Stimulated activated naive CD8-positive, alpha-beta T cell treated with anti-CD3 and anti-CD28 coated beads, Interleukin-15, Interleukin-2, amounts not matched to agents 100 ng/mL and 50 ng/mL, for 24 hours (primary cell): ENCODE results near the gene MEX3C.

Source experiments
- H3K27ac Mint-ChIP-seq: one replicate; pipeline ENCODE4 v1.8.0; 2021; ENCODE audit warnings: mild to moderate bottlenecking, mixed read lengths
- H3K27me3 Mint-ChIP-seq: one replicate; pipeline ENCODE4 v1.8.0; 2021; ENCODE audit warnings: mixed read lengths
- H3K36me3 Mint-ChIP-seq: one replicate; pipeline ENCODE4 v1.8.0; 2021; ENCODE audit warnings: low read depth, mixed read lengths
- H3K4me1 Mint-ChIP-seq: one replicate; pipeline ENCODE4 v1.8.0; 2021; ENCODE audit warnings: low read depth, mixed read lengths
- H3K4me3 Mint-ChIP-seq: one replicate; pipeline ENCODE4 v1.8.0; 2021; ENCODE audit warnings: mild to moderate bottlenecking, mixed read lengths
- H3K9me3 Mint-ChIP-seq: one replicate; pipeline ENCODE4 v1.8.0; 2021; ENCODE audit warnings: mixed read lengths

MEX3C gene

DNA sequence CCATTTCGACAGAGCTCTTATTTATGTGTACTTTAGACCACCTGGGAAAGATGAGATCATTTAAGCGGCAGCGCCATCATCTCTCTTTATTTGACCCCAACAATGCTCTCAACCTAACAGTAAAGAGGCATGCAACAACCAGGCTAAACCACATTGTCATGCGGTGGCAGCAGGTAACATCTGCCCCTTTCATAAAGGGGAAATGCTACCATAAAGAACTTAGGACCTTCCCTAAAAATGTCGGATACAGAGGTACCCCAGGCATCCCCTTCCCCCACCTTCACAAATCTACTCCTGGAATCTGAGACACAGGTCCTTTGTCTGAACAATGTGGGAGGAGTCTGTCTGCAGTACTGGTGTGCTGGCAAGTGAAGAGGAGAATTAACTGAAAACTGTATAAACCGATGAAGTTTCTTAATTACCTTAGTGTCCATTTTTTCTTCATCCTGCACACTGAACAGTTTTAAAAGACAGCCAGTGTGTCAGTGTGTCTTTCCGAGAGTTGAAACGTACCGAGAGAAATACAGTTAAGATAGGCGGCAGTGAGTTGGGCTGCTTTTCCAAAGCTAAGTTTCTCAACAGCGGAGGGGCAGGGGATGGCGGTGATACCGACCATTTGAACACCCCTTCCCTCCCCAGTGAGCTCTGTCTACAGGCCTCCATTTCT, 1.9 kb downstream of the MEX3C start:
- H3K9me3 Mint-ChIP-seq: peaks cover 4% of the 10 kb centered on the region
- peak overlapping the region; percentile 90 for H3K4me3 Mint-ChIP-seq
- H3K27me3 Mint-ChIP-seq: no peaks in the 10 kb centered on the region
- peaks cover 52% of the 10 kb centered on the region for H3K36me3 Mint-ChIP-seq
- H3K27ac Mint-ChIP-seq: peak overlapping the region; percentile 98
- H3K4me1 Mint-ChIP-seq: peaks cover 59% of the 10 kb centered on the region

GRCh38 chr18:51195086-51195450, 2.4 kb downstream of the MEX3C start:
- H3K9me3 Mint-ChIP-seq: peaks cover 4% of the 10 kb centered on the region
- H3K4me3 Mint-ChIP-seq: peak overlapping the region; percentile 90
- no peaks in the 10 kb centered on the region for H3K27me3 Mint-ChIP-seq
- H3K36me3 Mint-ChIP-seq: peaks cover 55% of the 10 kb centered on the region
- peak overlapping the region; percentile 98 for H3K27ac Mint-ChIP-seq
- peaks cover 64% of the 10 kb centered on the region for H3K4me1 Mint-ChIP-seq

GRCh38 chr18:51194604-51195003, 2.9 kb downstream of the MEX3C start:
- Mint-ChIP-seq H3K36me3 (peaks cover 57% of the 10 kb centered on the region), H3K27ac (peak overlapping the region; percentile 98), H3K9me3 (peaks cover 4% of the 10 kb centered on the region), H3K4me1 (peaks cover 67% of the 10 kb centered on the region), H3K27me3 (no peaks in the 10 kb centered on the region), H3K4me3 (peak overlapping the region; percentile 90)

DNA sequence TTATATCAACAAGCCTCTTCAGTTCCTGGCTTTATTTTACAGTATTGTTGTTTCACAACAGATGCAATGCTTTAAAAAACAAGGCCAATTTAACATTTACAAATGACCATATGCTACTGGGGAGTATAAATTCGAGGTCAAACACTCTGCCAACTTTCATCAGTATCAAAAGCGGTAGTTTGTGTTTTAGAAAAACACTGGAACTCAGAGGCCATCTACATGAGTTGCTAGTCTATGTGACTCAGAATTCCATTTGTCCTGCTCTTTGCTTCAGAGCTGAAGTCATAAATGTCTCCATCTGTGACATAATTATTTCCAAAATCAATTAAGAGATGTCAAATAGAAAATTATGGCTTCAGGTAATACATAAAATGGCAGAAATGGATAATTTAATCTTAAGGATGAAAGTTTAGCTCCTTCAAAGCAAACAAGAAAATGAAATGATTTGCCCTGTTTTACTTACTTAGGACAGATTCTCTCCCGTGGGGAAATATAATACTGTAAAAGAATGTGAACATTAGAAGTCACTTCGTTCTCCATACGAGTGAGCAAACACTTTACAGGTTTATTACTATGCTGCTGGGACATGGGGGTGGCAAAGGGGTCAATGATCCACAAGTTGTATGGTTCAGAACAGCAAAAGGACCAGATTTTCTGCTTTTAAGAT, 3.7 kb downstream of the MEX3C start:
- Mint-ChIP-seq H3K27ac (peak overlapping the region; percentile 65), H3K4me3 (peak overlapping the region; percentile 90), H3K27me3 (no peaks in the 10 kb centered on the region), H3K4me1 (peaks cover 67% of the 10 kb centered on the region), H3K36me3 (peaks cover 58% of the 10 kb centered on the region), H3K9me3 (no peaks in the 10 kb centered on the region)

- Mint-ChIP-seq H3K36me3 (peaks cover 60% of the 10 kb centered on the region), H3K9me3 (no peaks in the 10 kb centered on the region), H3K27ac (peak overlapping the region; percentile 70), H3K4me1 (peaks cover 72% of the 10 kb centered on the region), H3K4me3 (peak overlapping the region; percentile 72), H3K27me3 (no peaks in the 10 kb centered on the region)
Observed at GRCh38 chr18:51192696-51193095, 4.8 kb downstream of the MEX3C start.

GRCh38 chr18:51192026-51192425, 5.5 kb downstream of the MEX3C start:
- Mint-ChIP-seq H3K36me3 (peaks cover 66% of the 10 kb centered on the region), H3K9me3 (no peaks in the 10 kb centered on the region), H3K27ac (no peak overlapping the region), H3K4me3 (peak overlapping the region; percentile 60), H3K4me1 (peaks cover 78% of the 10 kb centered on the region), H3K27me3 (no peaks in the 10 kb centered on the region)

DNA sequence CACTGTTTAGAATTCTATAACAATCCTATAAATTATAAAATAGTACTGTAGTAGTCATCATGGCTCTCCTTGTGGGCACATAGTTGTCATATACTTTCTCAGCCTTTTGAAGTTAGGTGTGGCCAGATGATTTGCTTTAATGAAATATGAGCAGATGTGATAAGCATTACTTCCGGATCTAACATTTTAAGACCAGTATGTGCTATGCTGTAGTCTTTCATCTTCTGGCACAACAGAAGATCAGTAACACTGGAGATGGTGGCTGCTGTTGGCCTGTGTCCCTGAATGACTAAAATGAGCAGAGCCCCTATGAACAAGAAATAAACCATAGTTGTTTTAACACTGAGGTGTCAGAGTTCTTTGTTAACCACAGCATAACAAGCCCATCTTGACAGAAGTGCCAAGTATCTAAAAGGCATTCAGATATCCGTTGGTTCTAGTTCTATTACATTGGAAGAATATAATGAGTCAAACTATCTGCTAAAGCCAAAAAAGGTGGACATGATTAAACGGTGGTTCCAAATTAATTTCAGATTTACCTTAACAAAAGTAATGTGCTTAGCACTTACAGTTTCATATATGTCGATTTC, 6.3 kb downstream of the MEX3C start:
- Mint-ChIP-seq H3K27ac (peak overlapping the region; percentile 21), H3K36me3 (peaks cover 74% of the 10 kb centered on the region), H3K9me3 (no peaks in the 10 kb centered on the region), H3K4me1 (peaks cover 86% of the 10 kb centered on the region), H3K4me3 (peak overlapping the region; percentile 56), H3K27me3 (no peaks in the 10 kb centered on the region)

- Mint-ChIP-seq H3K4me1 (peaks cover 90% of the 10 kb centered on the region), H3K27ac (no peak overlapping the region), H3K27me3 (no peaks in the 10 kb centered on the region), H3K9me3 (no peaks in the 10 kb centered on the region), H3K4me3 (peak overlapping the region; percentile 28), H3K36me3 (peaks cover 72% of the 10 kb centered on the region)
Observed at GRCh38 chr18:51190000-51190399, 7.5 kb downstream of the MEX3C start.

DNA sequence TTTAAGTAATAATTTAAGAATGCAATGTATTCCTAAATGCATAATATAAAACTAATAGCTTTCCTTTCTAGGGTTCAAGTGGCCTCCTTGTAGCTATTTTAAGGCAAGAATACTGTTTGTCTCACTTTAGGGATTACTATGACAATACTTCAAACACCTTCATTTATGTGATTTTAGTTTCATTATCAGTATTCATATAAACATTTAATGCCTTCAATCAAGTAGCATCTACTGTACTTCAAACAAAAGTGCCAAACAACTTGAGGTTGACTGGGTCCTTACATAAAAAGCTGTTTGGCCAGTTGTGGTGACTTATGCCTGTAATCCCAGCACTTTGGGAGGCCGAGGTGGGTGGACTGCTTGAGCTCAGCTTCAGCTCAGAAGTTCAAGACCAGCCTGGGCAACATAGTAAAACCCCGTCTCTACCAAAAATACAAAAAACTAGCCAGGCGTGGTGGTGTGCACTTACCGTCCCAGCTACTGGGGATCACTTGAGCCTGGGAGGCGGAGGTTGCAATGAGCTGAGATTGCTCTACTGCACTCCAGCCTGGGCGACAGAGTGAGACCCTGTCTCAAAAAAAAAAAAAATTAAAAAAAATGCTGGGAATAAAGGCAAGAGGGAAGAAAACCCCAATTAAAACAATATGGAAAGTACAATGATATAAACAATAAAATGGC, 9.3 kb downstream of the MEX3C start:
- no peaks in the 10 kb centered on the region for H3K9me3 Mint-ChIP-seq
- H3K4me1 Mint-ChIP-seq: peaks cover 87% of the 10 kb centered on the region
- no peak overlapping the region for H3K4me3 Mint-ChIP-seq
- H3K27ac Mint-ChIP-seq: peak overlapping the region; percentile 63
- H3K27me3 Mint-ChIP-seq: no peaks in the 10 kb centered on the region
- H3K36me3 Mint-ChIP-seq: peaks cover 64% of the 10 kb centered on the region

- H3K27me3 Mint-ChIP-seq: no peaks in the 10 kb centered on the region
- no peak overlapping the region for H3K4me3 Mint-ChIP-seq
- no peak overlapping the region for H3K27ac Mint-ChIP-seq
- H3K9me3 Mint-ChIP-seq: no peaks in the 10 kb centered on the region
- peaks cover 86% of the 10 kb centered on the region for H3K4me1 Mint-ChIP-seq
- H3K36me3 Mint-ChIP-seq: peaks cover 50% of the 10 kb centered on the region
Observed at GRCh38 chr18:51185075-51185474, 12.4 kb downstream of the MEX3C start.

DNA sequence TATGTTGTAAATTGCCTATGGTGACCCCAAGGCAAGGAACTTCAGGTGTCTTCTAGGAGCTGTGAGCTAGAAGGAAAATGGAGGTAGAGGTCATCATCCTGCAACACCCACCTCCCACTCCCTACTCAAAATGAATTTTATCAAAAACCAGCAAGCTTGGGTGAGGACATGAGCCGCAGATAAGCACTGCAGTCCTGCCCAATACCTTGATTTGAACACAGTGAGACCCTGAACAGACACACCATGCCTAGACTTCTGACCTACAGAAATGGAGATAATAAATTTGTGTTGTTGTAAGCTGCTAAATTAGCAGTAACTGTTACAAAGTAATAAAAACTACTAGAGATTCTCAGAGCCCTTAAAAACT, 13.4 kb downstream of the MEX3C start:
- Mint-ChIP-seq H3K27ac (peak overlapping the region; percentile 9), H3K9me3 (no peaks in the 10 kb centered on the region), H3K4me3 (no peak overlapping the region), H3K36me3 (peaks cover 51% of the 10 kb centered on the region), H3K4me1 (peaks cover 89% of the 10 kb centered on the region), H3K27me3 (no peaks in the 10 kb centered on the region)

DNA sequence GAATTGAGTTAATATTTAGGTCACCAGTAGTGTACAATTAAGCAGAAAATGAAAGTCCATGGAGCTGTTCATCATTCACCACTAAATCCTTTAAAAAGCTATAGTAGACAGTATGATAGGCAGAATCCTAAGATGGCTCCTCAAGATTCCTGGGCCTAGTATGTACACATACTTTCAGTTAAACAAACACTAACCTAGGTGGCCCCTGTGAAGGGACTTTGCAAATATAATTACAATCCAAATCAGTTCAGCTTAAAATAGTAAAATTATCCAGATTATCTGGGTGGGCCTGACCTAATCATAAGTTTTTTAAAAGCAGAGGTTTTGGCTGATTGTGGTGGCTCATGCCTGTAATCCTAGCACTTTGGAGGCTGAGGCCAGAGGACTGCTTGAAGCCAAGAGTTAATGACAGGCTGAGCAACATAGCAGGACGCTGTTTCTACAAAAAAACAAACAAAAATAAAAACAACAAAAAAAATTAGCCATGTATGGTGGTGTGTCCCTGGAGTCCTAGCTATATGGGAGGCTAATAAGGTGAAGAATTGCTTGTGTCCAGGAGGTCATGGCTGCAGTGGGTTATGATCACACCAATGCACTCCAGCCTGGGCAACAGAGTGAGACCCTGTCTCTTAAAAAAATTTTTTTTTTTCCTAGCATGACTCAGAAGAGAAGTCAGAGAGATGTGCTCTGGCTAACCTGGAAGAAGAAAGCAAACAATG, 13.9 kb downstream of the MEX3C start:
- no peak overlapping the region for H3K4me3 Mint-ChIP-seq
- no peaks in the 10 kb centered on the region for H3K9me3 Mint-ChIP-seq
- H3K27me3 Mint-ChIP-seq: no peaks in the 10 kb centered on the region
- H3K4me1 Mint-ChIP-seq: peaks cover 85% of the 10 kb centered on the region
- peaks cover 47% of the 10 kb centered on the region for H3K36me3 Mint-ChIP-seq
- peak overlapping the region; percentile 26 for H3K27ac Mint-ChIP-seq

DNA sequence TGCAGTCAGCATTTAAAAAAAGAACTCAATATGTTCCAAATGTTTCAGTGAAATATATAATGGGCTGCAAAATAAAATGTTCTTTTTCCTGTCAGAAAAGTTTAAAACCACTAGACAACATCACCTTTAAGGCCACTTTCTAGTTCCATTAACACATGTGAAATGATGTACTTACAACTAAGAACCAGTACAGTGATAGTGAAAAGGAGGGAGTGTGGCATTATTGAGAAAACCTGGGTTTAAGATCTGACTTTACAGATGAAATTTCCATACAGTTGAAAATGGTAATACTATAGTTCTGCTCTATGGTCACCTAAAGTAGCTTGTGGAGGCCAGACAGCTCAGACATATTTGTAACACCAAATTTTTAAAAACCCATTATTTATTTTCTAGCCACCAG, 14.7 kb downstream of the MEX3C start:
- H3K36me3 Mint-ChIP-seq: peaks cover 48% of the 10 kb centered on the region
- peaks cover 85% of the 10 kb centered on the region for H3K4me1 Mint-ChIP-seq
- no peaks in the 10 kb centered on the region for H3K27me3 Mint-ChIP-seq
- no peaks in the 10 kb centered on the region for H3K9me3 Mint-ChIP-seq
- peak overlapping the region; percentile 26 for H3K27ac Mint-ChIP-seq
- no peak overlapping the region for H3K4me3 Mint-ChIP-seq

DNA sequence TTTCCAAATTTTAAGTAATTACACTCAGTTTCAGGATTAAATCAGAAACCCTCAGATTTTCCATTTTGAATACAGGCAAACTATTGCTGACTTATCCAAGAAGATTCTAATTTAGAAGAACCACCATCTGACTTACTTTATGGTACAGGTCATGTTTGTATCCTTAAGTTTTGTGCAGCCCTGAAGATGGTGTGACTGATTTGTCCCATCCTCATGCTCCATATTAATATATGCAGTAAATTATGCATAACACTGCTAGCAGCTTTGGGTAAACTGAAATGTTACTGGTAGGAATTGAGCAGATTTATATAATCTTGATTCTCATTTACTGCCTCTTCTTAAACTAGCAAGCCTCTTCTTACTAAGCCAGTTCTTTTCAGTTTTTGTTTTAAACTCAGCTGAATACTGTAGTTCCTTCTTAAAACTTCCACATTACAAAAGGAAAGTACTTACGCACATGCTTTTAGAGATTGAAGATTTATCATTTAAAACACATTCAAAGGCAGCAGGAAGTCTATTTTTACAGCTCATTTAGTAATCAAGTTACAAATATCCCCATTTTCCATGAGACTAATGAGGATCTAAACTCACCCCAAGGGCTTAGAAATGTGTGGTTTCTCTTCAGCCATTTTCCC, 25.7 kb downstream of the MEX3C start:
- Mint-ChIP-seq H3K9me3 (no peaks in the 10 kb centered on the region), H3K4me1 (peaks cover 67% of the 10 kb centered on the region), H3K27me3 (no peaks in the 10 kb centered on the region), H3K4me3 (peak overlapping the region; percentile 59), H3K27ac (peak overlapping the region; percentile 97), H3K36me3 (peaks cover 36% of the 10 kb centered on the region)
